ENCODE data around the gene TMCO4.

Gene TMCO4

GRCh38 chr1:19700079-19700777 is 99.5 kb downstream of the TMCO4 start:
- H3K27me3 ChIP-seq = no peaks in the 10 kb centered on the region
- no peak overlapping the region for H3K4me3 ChIP-seq (ENCODE audit: low read depth, low read length)
- no peak for TF ChIP-seq CTCF (IDR thresholded peaks at IDR 0.05; ENCODE audit: low read depth, low read length)
- no peaks in the 10 kb centered on the region for H3K36me3 ChIP-seq
- H3K4me1 ChIP-seq = no peaks in the 10 kb centered on the region
- no peak for DNase-seq
- no peaks in the 10 kb centered on the region for H3K9me3 ChIP-seq

- Histone ChIP-seq H3K27me3 (no peaks in the 10 kb centered on the region), H3K36me3 (no peaks in the 10 kb centered on the region), H3K4me1 (no peaks in the 10 kb centered on the region), H3K9me3 (no peaks in the 10 kb centered on the region), H3K4me3 (ENCODE audit: low read depth, low read length) (no peak overlapping the region)
- DNase-seq = no peak
- no peak for TF ChIP-seq CTCF (IDR thresholded peaks at IDR 0.05; ENCODE audit: low read depth, low read length)
These were observed 101.5 kb downstream of the TMCO4 start for GRCh38 chr1:19698181-19698580.

GRCh38 chr1:19696820-19697219 is 102.9 kb downstream of the TMCO4 start:
- H3K4me1 ChIP-seq = no peaks in the 10 kb centered on the region
- H3K27me3 ChIP-seq = no peaks in the 10 kb centered on the region
- no peaks in the 10 kb centered on the region for H3K36me3 ChIP-seq
- DNase-seq = no peak
- no peaks in the 10 kb centered on the region for H3K9me3 ChIP-seq
- no peak for TF ChIP-seq CTCF (IDR thresholded peaks at IDR 0.05; ENCODE audit: low read depth, low read length)
- H3K4me3 ChIP-seq (ENCODE audit: low read depth, low read length) = no peak overlapping the region

DNA sequence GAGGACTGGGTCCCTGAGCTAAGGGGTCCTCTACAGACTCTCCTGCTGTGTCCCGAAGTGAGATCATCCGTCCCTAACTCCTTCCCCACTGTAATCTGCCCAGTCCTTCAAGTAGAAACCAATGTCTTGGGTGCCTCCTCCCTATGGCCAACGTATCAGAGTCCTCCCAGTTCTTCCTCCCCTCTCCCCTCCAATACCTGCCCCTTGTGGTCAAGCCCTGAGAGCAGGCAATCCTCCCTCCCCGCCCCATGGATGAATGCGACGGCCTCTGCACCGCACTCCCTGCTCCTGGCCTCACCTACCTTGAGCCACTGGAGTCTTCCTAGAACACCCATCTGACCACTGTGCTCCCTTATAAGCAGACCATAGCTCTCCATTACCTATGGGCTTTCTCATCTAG is 103.9 kb downstream of the TMCO4 start:
- no peak for DNase-seq
- no peak for TF ChIP-seq CTCF (IDR thresholded peaks at IDR 0.05; ENCODE audit: low read depth, low read length)
- Histone ChIP-seq H3K27me3 (no peaks in the 10 kb centered on the region), H3K4me1 (no peaks in the 10 kb centered on the region), H3K9me3 (no peaks in the 10 kb centered on the region), H3K36me3 (no peaks in the 10 kb centered on the region), H3K4me3 (ENCODE audit: low read depth, low read length) (no peak overlapping the region)

DNA sequence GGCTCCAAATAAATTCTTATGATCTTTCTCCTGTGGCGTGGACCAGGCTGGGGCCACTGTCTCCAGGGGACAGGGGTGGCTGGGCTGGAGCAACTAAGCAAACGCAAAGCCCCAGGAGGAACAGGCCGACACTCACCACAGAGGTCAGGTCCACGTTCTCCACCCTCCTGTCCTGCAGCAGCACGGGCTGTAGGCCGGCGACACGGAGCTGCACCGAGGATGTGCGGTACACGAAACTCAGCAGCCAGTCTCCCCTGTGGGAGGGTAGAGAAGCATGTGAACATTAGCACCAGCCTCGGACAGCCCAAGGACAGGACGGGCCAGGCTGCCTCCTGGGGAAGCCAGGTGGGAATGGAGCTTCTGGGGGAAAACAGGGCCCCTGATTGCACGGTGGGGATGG is 105.4 kb downstream of the TMCO4 start:
- Histone ChIP-seq H3K36me3 (no peaks in the 10 kb centered on the region), H3K9me3 (no peaks in the 10 kb centered on the region), H3K27me3 (no peaks in the 10 kb centered on the region), H3K4me1 (no peaks in the 10 kb centered on the region), H3K4me3 (ENCODE audit: low read depth, low read length) (no peak overlapping the region)
- no peak for DNase-seq
- TF ChIP-seq CTCF (IDR thresholded peaks at IDR 0.05; ENCODE audit: low read depth, low read length) = no peak

DNA sequence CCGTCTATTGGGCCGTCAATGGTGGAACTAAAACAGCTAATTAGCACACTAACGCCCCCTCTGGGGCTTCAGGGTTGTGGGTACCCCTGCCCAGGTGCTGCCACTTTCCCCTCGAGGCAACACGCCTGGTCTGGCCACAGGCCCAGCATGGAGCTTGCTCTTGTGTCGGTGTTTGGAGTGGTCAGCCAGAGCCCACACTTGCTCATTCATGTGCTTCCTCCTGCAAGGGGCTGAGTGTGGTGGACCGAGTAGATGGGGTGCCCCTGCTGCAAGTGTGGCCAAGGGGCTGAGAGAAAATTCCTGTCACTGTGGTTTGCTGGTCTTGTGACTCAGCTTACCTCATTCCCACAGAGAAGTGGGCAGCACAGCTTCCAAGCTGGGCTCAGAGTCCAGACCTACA is 109.4 kb downstream of the TMCO4 start:
- no peak overlapping the region for H3K4me3 ChIP-seq (ENCODE audit: low read depth, low read length)
- TF ChIP-seq CTCF (IDR thresholded peaks at IDR 0.05; ENCODE audit: low read depth, low read length) = no peak
- H3K36me3 ChIP-seq = no peaks in the 10 kb centered on the region
- no peak for DNase-seq
- no peaks in the 10 kb centered on the region for H3K9me3 ChIP-seq
- H3K27me3 ChIP-seq = no peaks in the 10 kb centered on the region
- H3K4me1 ChIP-seq = no peaks in the 10 kb centered on the region

Data from BE2C (cell line).